Fibroblast of lung (primary cell): ENCODE results near the gene ATG4C. TPM values are rescaled to one million over a fixed set of nuclear protein-coding genes. Genes with fewer than 3 reads are reported as not detected.

ENCODE experiments used
- DNase-seq, 2 donors: peaks; one replicate each; pipeline versions ENCODE4 v3.0.0 to v3.0.0-alpha.2; 2010; ENCODE audit warnings: low read depth in 2 of 2
- H2AFZ ChIP-seq: 2 replicates; pipeline ENCODE4 v1.5.1; 2012; ENCODE audit warnings: low read length, control low read depth, inconsistent platforms
- H3K27ac ChIP-seq: 2 replicates; pipeline ENCODE4 v1.5.1; 2011; ENCODE audit warnings: low read length, control low read depth; ENCODE audit not compliant: insufficient read depth
- H3K27me3 ChIP-seq: 2 replicates; pipeline ENCODE4 v1.5.1; 2011; ENCODE audit warnings: mild to moderate bottlenecking, low read length; ENCODE audit not compliant: control insufficient read depth, insufficient read depth
- H3K36me3 ChIP-seq: 2 replicates; pipeline ENCODE4 v1.5.1; 2011; ENCODE audit warnings: low read length; ENCODE audit not compliant: control insufficient read depth, insufficient read depth
- H3K4me1 ChIP-seq: 2 replicates; pipeline ENCODE4 v1.5.1; 2011; ENCODE audit warnings: low read length; ENCODE audit not compliant: control insufficient read depth, insufficient read depth; ENCODE audit errors: extremely low read depth
- H3K4me2 ChIP-seq: 2 replicates; pipeline ENCODE4 v1.5.1; 2011; ENCODE audit warnings: low read length, control low read depth; ENCODE audit not compliant: insufficient read depth; ENCODE audit errors: extremely low read depth
- H3K4me3 ChIP-seq, 4 experiments: fragments of 200-600 bp in 1 of 4; sonication (generic) in 1 of 4; replicated peaks in 1 of 4; 2 replicates each; pipeline ENCODE4 v1.5.1; 2011 to 2016; ENCODE audit warnings: low read length in 4 of 4, low read depth in 3 of 4, mild to moderate bottlenecking in 3 of 4, control low read depth in 2 of 4, inconsistent platforms in 1 of 4, mixed read lengths in 1 of 4; ENCODE audit not compliant: insufficient read depth in 1 of 4; ENCODE audit errors: control extremely low read depth in 1 of 4
- H3K79me2 ChIP-seq: 2 replicates; pipeline ENCODE4 v1.5.1; 2012; ENCODE audit warnings: mild to moderate bottlenecking, low read length, inconsistent platforms; ENCODE audit not compliant: control insufficient read depth, insufficient read depth
- H3K9ac ChIP-seq: 2 replicates; pipeline ENCODE4 v1.5.1; 2011; ENCODE audit warnings: mild to moderate bottlenecking, low read length, control low read depth; ENCODE audit not compliant: insufficient read depth
- H3K9me3 ChIP-seq: 2 replicates; pipeline ENCODE4 v1.5.1; 2012; ENCODE audit warnings: low read depth, low read length; ENCODE audit not compliant: control insufficient read depth, insufficient read depth
- H4K20me1 ChIP-seq: 2 replicates; pipeline ENCODE4 v1.5.1; 2011; ENCODE audit warnings: low read length; ENCODE audit not compliant: control insufficient read depth, insufficient read depth; ENCODE audit errors: extremely low read depth
- CTCF ChIP-seq, 2 donors: IDR thresholded peaks in 1 of 2; conservative IDR thresholded peaks in 1 of 2; 1 replicate in 1 of 2; 2 replicates in 1 of 2; pipeline ENCODE4 v1.5.1; 2011 to 2012; ENCODE audit warnings: low read length in 2 of 2, control low read depth in 1 of 2, inconsistent platforms in 1 of 2, low read depth in 1 of 2, mild to moderate bottlenecking in 1 of 2
- EZH2 ChIP-seq: IDR thresholded peaks from 2 replicates; pipeline ENCODE4 v1.5.1; 2012; ENCODE audit warnings: low read length, control low read depth, mild to moderate bottlenecking; ENCODE audit errors: missing control alignments
- polyA plus RNA-seq, 2 donors: library from polyadenylated mRNA; depleted of rRNA in 1 of 2; stranded (reverse) in 1 of 2; unstranded in 1 of 2; fragments of >200 nt; gene quantifications; 2 replicates each; pipeline ENCODE4 v1.2.1, GENCODE V29; 2011 to 2012; ENCODE audit warnings: missing spikeins in 1 of 2
- total RNA-seq: library from RNA; depleted of rRNA; stranded (reverse); fragments of >200 nt; gene quantifications from 2 replicates; pipeline ENCODE4 v1.2.1, GENCODE V29; 2014

ATG4C gene
- total and polyA plus RNA-seq, 2 donors (not counting 1 experiment from before 2014, with no cell fraction given), result 9.0 to 12.1 TPM

- no peaks in the 10 kb centered on the region for H3K4me1 ChIP-seq
- no peaks in the 10 kb centered on the region for H3K9me3 ChIP-seq
- H3K27ac ChIP-seq, result no peak overlapping the region
- no peak for DNase-seq
- H3K9ac ChIP-seq, result no peak overlapping the region
- no peak overlapping the region for H2AFZ ChIP-seq
- no peak overlapping the region for H3K4me3 ChIP-seq
- no peaks in the 10 kb centered on the region for H3K79me2 ChIP-seq
- no peaks in the 10 kb centered on the region for H3K36me3 ChIP-seq
- H4K20me1 ChIP-seq, result no peaks in the 10 kb centered on the region
- no peak overlapping the region for H3K4me2 ChIP-seq
- TF ChIP-seq CTCF (conservative IDR thresholded peaks at IDR 0.05 in 1 of 2, IDR thresholded peaks at IDR 0.05 in 1 of 2; ENCODE audit: low read depth in 1 of 2, low read length in 2 of 2) (no peak), EZH2 (no peak)
- H3K27me3 ChIP-seq, result peaks cover 3% of the 10 kb centered on the region
Measured at GRCh38 chr1:62772607-62773295, 11.2 kb upstream of the ATG4C start.

DNA sequence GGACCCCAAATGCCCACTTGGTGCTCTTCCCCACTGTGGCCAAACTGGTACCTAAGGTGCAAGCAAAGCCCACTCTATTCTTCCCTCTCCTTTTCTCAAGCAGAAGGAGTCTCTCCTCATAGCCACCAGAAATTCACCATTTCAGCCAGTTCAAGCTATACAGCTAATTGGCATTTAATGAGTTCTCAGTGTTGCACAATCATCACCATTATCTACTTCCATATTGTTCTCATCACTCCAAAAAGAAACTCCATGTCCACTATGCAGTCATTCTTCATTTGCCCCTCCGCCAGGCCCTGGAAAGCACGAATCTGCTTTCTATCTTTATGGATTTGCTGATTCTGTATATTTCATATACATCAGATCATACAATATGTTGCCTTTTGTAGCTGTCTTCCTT is 9.9 kb upstream of the ATG4C start:
- no peak for DNase-seq
- Histone ChIP-seq H3K4me1 (no peaks in the 10 kb centered on the region), H2AFZ (no peak overlapping the region), H4K20me1 (no peaks in the 10 kb centered on the region), H3K27me3 (peaks cover 3% of the 10 kb centered on the region), H3K4me2 (no peak overlapping the region), H3K27ac (no peak overlapping the region), H3K9ac (no peak overlapping the region), H3K4me3 (no peak overlapping the region), H3K79me2 (no peaks in the 10 kb centered on the region), H3K9me3 (no peaks in the 10 kb centered on the region), H3K36me3 (no peaks in the 10 kb centered on the region)
- no peak for TF ChIP-seq CTCF (conservative IDR thresholded peaks at IDR 0.05 in 1 of 2, IDR thresholded peaks at IDR 0.05 in 1 of 2; ENCODE audit: low read depth in 1 of 2, low read length in 2 of 2)
- TF ChIP-seq EZH2, result no peak

GRCh38 chr1:62774971-62775595 is 8.8 kb upstream of the ATG4C start:
- H3K79me2 ChIP-seq, result no peaks in the 10 kb centered on the region
- no peak overlapping the region for H3K4me3 ChIP-seq
- no peak overlapping the region for H2AFZ ChIP-seq
- no peak overlapping the region for H3K4me2 ChIP-seq
- no peaks in the 10 kb centered on the region for H3K36me3 ChIP-seq
- peaks cover 3% of the 10 kb centered on the region for H3K27me3 ChIP-seq
- TF ChIP-seq EZH2 (no peak), CTCF (conservative IDR thresholded peaks at IDR 0.05 in 1 of 2, IDR thresholded peaks at IDR 0.05 in 1 of 2; ENCODE audit: low read depth in 1 of 2, low read length in 2 of 2) (no peak)
- DNase-seq, result no peak
- H3K9ac ChIP-seq, result no peak overlapping the region
- H3K4me1 ChIP-seq, result no peaks in the 10 kb centered on the region
- no peak overlapping the region for H3K27ac ChIP-seq
- no peaks in the 10 kb centered on the region for H4K20me1 ChIP-seq
- H3K9me3 ChIP-seq, result no peaks in the 10 kb centered on the region
